Activated CD8-positive, alpha-beta memory T cell treated with anti-CD3 and anti-CD28 coated beads, Interleukin-2, amount 50 U/mL, for 24 hours (primary cell): ENCODE data around the gene KLKB1.
"Not testable (repeated sequence)": the region's sequence is repeated elsewhere in the genome, so short reads cannot be mapped to it uniquely, and the experiment has no call there.

Experiments
- DNase-seq: peaks from one replicate; pipeline ENCODE4 v3.0.0-alpha.2; 2020; ENCODE audit errors: extremely low read depth

Gene KLKB1

DNA sequence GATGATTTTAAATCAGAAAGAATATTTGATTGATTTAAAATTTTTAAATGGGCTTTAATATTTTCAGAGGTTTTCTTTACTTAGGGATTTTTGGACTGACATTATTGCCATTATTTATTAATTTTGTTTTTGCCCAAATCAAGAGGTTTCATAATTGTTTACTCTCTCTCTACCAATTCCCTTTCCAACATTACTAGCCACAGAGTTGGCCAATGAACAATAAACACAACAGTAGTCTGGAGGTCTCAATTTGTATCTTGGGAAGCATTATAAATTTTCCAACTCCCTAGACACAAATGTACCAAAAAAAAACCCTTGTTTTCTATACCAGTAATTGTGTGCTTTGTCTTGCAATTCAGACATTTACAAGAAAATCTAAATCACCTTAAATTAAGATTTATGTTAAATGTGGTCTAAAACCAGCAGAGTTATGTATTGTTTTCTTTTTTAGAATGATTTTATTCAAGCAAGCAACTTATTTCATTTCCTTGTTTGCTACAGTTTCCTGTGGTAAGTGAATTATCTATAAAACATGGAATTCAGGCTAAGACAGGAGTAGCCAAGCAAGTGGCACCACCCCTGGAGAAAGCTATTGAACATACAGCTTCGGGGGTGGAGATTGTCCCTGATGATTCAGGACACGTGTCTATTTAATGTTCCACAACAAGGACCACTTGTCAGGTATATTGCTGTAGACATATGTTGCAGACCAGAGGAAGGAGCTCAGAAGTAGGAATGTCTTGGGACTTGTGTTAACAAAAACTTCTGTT, 622 bp downstream of the KLKB1 start:
- DNase-seq = no peak

DNA sequence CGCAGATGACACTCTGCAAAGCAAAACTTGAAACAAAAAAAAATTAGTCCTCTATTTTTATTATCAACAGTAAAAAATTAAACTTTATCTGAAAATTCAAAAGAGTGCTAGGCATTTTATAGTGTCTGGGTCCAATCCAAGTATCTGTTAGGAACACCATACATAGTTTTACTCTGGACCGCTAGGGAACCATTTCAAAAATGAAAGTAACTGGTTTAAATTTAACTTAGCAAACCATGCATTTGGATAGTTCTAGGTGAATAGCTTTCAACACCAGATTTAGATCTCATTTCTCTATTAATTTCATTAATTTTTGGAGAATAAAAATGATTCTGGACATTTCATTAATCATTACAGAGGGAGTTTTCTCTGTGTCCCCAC, 1.2 kb downstream of the KLKB1 start:
- DNase-seq = no peak

DNA sequence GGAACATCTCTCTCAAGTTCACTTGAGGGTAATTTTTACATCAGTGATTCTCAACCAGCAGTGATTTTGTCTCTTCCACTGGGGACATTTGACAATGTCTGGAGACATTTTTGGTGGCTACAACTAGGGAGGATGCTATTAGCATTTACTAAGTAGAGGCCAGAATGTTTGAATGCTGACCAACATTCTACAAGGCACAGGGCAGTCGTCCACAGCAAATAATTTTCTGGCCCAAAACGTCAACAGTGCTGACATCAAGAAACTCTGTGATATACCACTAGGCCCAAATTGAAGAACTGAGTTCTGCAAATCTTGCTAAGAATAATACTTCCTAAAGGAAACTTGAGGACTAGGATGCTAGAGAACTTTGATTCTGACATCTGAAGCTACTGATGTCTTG, 7.1 kb downstream of the KLKB1 start:
- DNase-seq = no peak

DNA sequence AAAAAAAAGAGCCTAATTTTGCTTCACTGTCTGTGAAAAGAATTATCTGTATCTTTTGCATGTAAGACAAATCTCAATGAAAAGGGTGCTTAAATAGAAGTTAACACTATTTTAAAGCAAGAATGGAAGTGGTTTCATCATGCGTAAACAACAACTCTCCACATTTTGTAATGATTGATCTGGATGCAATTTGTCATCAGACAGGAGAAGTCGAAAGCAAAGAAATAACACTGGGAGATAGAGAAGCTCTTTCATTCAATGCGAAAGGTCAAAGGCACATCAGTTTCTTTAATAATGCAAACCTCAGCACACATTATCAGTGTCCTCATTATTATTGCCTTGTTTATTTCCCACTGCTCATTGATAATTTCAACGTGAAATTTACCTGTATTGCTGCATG, 8.8 kb downstream of the KLKB1 start:
- DNase-seq = no peak

DNA sequence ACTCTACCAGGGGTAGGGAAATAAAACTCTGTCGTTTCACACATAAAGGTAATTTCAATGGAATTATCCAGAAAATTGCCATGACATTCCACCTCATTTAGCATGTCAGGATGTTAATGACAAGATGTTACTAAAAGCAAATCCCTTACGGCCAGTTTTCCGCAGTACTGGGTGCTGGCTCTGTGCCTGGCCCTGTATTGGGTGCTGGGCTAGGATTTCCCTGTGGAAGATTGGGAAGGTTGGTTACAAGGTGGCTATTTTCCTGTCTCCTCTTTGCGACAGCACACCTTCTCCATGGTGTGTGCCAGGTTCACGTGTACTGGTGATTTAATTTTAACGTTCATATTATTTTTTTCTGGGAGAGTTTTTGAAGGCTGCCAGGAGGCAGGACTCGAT, 13.1 kb downstream of the KLKB1 start:
- no peak for DNase-seq

DNA sequence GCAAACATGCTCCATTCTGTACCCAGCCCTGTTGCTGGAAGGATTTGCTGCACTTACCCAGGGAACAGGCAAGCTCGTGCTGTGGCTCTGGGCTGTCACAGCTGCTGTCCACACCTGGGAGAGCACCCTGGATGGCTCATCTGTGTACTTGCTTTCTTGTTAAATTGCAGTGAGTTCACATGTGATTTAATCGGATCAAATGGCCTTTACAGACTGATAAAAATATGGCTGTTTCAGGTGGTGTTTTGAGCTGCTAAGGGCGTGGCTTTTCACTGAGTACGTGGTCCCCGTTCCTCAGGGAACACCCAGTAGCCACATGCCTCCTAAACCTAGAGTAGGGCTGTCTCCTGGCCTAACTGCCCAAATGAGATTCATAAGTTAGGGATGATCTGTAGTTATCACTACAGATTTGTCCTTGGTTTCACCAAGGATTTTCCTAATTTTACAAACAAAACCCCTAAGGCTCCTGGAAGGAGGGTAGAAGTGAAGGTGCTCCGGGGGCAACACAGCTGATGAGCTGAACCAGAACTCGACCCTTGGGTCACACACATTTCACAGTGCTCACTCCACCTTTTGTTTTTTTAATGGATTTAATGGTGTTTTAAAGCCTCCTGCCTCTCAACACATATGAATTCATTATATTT, 13.7 kb downstream of the KLKB1 start:
- DNase-seq = no peak

DNA sequence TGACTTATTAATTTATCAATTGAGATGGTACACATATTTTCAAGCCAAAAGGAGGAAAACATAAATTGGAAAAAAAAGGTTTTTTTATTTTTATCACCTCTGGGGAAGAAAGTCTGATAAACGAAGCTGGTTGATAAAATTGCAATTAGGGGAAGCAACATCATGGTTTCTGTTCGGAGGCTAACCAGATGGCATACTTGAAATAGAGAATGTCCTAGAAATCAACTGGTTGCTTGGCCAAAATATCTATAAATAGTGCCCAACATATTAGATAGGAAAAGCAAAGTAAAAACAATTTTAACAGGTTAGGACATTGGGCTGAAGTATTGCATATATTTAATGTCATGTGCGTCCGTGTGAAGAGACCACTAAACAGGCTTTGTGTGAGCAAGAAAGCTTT, 14.3 kb downstream of the KLKB1 start:
- no peak for DNase-seq

DNA sequence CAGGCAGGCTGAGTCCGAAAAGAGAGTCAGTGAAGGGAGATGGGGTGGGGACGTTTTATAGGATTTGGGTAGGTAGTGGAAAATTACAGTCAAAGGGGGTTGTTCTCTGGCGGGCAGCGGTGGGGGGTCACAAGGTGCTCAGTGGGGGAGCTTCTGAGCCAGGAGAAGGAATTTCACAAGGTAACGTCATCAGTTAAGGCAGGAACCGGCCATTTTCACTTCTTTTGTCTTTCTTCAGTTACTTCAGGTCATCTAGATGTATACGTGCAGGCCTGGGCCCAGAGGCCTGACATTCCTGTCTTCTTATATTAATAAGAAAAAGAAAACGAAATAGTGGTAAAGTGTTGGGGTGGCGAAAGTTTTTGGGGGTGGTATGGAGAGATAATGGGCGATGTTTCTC, 14.7 kb downstream of the KLKB1 start:
- not testable (repeated sequence) for DNase-seq

DNA sequence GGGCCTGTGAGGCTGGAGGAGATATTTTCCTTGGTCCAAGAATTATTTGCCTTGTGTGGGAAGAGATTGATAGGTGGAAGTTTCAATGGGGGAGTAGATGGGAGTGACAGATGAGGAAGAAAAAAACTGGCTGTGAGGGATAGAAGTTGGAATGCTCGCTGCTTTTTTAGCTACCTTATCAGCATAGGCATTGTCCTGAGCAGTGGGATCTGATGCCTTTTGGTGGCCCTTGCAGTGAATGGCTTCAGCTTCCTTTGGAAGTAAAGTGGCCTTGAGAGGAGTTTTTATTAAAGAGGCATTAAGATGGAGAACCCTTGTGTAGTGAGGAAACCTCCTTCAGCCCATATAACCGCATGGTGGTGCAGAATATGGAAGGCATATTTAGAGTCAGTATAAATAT, 16.0 kb downstream of the KLKB1 start:
- DNase-seq = no peak

DNA sequence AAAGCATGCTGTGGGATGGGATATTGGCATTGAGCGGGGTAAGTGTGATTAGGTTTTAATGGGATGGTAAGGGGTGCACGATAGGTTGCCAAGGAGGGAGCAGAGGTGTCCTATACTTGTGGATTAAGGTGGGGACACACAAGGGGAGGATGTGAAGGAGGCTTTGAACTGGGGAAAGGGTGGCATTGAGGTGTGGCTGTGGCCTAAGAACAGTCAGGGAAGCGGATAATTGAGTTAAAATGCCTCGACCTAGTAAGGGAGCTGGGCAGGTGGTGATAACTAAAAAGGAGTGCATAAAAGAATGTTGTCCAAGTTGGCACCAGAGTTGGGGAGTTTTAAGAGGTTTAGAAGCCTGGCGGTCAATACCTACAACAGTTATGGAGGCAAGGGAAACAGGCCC, 17.5 kb downstream of the KLKB1 start:
- DNase-seq = no peak

DNA sequence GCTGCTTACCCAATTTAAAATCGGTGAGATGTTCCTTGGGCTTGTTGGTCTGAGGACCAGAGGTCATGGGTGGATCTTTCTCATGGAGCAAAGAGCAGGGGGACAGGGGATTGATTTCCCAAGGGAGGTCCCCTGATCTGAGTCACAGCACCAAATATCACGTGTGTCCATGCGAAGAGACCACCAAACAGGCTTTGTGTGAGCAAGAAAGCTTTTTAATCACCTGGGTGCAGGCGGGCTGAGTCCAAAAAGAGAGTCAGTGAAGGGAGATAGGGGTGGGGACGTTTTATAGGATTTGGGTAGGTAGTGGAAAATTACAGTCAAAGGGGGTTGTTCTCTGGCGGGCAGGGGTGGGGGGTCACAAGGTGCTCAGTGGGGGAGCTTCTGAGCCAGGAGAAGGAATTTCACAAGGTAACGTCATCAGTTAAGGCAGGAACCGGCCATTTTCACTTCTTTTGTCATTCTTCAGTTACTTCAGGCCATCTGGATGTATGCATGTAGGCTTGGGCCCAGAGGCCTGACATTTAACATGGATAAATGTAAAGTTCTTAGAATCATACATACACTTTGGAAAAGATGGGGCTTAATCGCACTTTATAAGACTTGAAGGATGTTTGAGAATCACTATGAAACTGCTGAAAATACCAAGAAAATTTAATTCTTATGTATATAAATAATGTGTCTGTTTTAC, 19.9 kb downstream of the KLKB1 start:
- DNase-seq = not testable (repeated sequence)

DNA sequence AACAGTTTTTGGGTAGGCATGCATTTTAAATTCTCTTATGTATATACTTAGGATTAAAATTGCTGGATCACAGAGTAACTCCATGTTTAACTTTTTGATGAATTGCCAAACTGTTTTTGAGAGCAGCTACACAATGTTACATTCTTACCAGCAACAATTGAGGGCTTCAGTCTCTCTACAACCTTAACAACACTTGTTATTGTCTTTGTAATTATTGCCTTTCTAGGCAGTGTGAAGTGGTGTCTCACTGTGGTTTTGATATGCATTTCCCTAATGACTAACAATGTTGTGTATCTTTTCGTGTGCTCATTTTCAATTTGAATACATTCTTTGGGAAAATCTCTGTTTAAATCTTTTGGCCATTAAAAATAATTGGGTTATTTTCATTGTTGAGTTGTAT, 21.3 kb downstream of the KLKB1 start:
- no peak for DNase-seq

DNA sequence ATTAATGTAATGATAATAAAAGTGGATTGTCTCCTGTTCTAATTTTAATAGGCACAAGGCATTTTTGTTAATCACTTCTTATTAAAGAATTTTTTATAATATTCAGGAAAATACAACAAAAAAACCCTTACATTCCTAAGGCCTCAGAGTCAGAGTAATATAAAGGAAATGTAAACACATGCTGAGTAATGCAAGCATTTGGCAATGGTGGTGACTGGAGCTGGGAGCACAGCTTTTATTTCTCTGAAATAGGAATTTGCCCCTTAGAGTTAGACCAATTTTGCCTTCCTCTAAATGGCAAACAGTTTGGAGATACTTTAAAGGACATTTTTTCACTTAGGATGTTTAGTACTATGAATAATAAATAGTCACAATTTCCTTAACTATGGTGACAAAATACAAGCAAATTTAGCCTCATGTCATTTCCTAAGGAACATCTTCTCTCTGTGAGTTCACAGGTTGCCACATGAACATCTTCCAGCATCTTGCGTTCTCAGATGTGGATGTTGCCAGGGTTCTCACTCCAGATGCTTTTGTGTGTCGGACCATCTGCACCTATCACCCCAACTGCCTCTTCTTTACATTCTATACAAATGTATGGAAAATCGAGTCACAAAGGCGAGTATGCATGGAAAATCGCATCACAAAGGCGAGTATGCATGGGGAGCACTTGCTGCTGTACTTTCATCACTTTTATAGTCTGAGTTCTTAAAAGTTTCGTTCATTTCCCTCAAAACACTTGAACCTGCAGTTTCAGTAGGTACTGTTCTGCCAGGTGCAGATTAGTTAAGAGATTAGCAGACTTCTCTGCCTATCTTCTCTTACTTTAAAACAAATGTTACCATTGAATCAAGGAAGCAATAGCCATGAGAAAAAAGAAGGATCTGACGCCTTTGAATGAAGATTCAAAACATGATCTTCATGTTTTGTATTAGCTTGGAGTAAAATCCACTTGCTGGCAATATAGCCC, 22.8 kb downstream of the KLKB1 start:
- DNase-seq = no peak

DNA sequence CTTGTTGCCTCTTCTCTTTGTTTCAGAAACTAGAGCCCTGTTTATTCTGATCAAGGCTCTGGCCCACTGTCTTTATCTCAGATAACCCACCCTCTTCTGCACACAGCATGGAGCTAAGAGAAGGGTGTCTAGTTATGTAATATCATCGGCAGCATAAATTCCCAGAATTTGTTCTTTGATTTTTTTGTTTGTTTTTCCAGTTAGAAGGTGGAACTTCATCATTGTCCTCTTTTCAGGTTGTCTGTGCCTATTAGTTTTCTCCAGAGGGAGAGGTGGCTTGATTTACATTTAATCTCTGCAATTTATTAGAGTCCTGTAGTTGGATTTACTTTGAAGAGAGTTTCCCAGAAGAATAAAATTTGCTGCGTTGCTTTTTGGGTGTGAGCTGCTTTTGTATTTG, 23.5 kb downstream of the KLKB1 start:
- DNase-seq = no peak

DNA sequence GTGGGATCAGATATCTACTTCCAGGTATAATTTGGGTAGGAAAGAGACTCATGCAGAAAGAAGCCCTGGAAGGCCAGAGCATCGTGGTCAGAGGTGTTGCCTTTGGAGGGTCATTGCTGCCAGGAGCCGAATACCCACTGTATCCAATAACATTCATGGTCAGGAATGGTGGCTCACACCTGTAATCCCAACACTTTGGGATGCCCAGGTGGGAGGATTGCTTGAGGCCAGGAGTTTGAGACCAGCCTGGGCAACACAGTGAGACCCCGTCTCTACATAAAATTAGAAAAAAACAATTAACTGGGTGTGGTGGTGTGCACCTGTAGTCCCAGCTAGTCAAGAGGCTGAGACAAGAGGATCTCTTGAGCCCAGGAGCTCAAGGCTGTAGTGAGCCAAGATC, 27.8 kb downstream of the KLKB1 start:
- DNase-seq = no peak

DNA sequence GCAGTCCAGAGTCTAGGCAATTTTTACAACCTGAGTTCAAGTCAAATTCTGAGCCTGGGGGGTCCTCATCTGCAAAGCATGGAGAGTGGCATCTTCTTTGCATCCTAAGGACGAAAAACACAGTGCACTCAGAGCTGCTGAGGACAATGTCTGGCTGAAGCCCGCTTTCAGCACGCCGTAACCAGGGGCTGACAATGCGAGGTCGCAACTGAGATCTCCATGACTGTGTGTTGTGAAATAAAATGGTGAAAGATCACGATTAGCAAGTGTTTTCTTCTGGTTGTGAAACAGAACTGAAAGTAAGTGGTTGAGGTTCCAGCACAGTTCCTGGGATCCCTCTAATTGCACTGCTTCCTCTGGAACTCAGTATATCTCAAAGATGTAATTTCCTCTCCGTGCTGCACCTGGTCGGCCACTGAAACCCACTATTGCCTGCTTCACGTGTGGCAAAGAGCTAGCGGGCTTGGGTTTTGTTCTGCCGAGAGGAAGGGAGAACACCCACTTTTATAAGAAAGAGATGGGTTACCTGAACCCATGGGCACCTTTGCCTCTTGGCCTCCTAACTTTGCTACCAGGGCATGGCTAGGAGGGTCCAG, 31.0 kb downstream of the KLKB1 start:
- DNase-seq = no peak

DNA sequence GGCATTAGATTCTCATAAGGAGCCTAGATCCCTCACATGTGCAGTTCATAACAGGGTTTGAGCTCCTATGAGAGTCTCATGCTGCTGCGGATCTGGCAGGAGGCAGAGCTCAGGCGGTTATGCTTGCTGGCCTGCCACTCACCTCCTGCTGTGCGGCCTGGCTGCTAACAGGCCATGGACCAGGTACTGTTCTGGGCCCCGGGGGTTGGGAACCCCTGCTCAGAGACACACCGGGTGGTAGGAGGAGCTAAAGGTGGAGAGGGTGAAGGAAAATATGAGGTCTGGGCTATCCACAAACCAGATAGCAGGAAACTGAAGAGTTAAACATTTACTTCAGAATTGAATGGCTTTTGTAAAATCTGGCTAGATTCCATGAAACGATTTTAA, 32.8 kb downstream of the KLKB1 start:
- DNase-seq = no peak

DNA sequence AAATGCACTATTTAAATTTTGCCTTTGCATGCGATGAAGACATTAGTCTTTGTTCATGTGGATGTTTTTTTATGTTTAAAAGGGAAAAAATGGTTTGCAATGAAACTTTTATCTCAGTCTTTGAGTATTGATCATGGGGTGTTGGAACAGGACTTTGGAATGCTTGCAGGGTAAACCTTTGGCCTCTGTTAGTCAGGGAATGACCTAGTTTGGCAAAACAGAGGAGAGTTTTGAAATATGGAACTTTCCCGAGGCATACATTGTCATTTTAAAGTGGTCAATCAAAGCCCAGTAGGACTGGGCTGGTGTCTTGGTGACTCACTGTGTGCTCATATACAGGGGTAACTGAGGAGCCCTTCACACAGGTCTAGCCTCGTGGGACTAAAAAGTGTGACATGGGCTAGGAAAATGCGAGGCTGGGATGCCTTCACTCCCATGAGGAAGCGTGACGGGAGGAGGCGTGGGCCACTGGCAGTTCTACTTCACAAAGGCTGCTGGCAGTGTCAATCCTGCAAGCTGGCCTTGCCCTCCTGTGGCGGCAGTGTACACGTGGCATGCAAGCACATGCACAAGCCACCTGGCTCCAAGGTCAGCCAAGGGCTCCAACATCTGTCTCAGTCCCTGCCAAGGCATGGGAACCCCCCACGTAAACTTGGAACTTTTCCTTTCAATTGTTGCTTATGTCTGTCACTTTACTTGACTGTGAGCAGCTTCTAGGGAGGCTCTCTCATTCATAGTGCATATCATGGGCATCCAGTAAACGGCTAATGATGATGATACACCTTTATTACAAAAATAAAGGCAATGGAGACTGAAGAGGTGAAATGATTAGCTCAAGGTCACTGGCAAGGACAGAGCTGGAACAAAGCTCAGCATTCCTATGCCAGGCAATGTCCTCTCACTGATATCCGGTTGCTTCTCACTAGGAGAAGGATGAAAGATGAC, 33.5 kb downstream of the KLKB1 start:
- no peak for DNase-seq

DNA sequence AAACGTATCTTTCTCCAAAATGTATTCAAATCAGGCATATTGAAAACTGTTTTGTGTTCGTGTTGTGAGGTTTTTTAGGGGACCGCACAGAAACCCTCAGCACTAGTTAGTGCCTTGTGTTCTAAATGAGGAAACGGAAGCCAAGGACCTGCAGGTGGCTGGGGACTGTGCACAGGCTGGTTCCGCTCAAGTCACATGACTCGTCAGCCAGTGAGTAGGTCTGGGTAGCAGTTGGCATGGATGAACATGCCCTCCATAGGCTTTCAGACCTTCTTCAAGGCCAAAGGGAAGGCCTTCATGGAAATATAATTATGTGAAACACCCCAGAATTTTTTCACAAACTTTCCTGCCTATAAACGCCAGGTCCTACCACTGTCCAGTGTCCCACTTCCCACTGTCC, 37.4 kb downstream of the KLKB1 start:
- no peak for DNase-seq

DNA sequence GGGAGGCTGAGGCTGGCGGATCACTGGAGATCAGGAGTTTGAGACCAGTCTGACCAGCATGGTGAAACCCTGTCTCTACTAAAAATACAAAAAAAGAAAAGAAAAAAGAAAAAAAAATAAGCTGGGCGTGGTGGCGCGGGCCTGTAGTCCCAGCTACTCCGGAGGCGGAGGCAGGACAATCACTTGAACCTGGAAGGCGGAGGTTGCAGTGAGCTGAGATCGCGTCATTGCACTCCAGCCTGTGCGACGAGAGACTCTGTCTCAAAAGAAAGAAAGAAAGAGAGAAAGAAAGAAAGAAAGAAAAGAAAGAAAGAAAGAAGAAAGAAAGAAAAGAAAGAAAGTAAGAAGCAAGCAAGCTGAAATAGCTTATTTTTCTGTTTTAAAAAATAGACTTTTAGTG, 37.9 kb downstream of the KLKB1 start:
- DNase-seq = not testable (repeated sequence)
